HepG2 (cell line): ENCODE measurements around the gene DOK7. TPM values are rescaled to one million over a fixed set of nuclear protein-coding genes. Genes with fewer than 3 reads are reported as not detected.

Experiments
- GPBP1L1 ChIP-seq: sonication (generic); formaldehyde crosslinking; IDR thresholded peaks from 2 replicates; pipeline ENCODE4 v1.5.0; 2020; ENCODE audit warnings: mild to moderate bottlenecking, missing genetic modification reagents
- HIVEP1 ChIP-seq: sonication (generic); formaldehyde crosslinking; IDR thresholded peaks from 2 replicates; pipeline ENCODE4 v1.4.0; 2020; ENCODE audit warnings: mild to moderate bottlenecking, missing genetic modification reagents
- NBN ChIP-seq: fragments of 450-650 bp; conservative IDR thresholded peaks from 2 replicates; pipeline ENCODE4 v1.6.1; 2017
- NR2C2 ChIP-seq: sonication (generic); formaldehyde crosslinking; IDR thresholded peaks from 2 replicates; pipeline ENCODE4 v1.4.0; 2020; ENCODE audit warnings: missing genetic modification reagents, mild to moderate bottlenecking, moderate library complexity, borderline replicate concordance
- RBM22 ChIP-seq: fragments of 200-400 bp; formaldehyde crosslinking; optimal IDR thresholded peaks from 2 replicates; pipeline ENCODE3; 2017; ENCODE audit warnings: mild to moderate bottlenecking, low read length, moderate library complexity
- RCOR2 ChIP-seq: IDR thresholded peaks from 2 replicates; pipeline ENCODE4 v1.6.1; 2016; ENCODE audit warnings: missing biosample characterization, missing genetic modification reagents
- TEAD3 ChIP-seq: optimal IDR thresholded peaks from 2 replicates; pipeline ENCODE3; 2016; ENCODE audit warnings: borderline replicate concordance
- ZFP91 ChIP-seq: sonication (generic); formaldehyde crosslinking; IDR thresholded peaks from 2 replicates; pipeline ENCODE4 v1.9.0; 2022; ENCODE audit warnings: missing genetic modification reagents, mild to moderate bottlenecking, borderline replicate concordance
- ZNF160 ChIP-seq: sonication (generic); formaldehyde crosslinking; IDR thresholded peaks from 2 replicates; pipeline ENCODE4 v1.8.0; 2022; ENCODE audit warnings: mild to moderate bottlenecking, inconsistent platforms, missing genetic modification reagents
- ZNF766 ChIP-seq: sonication (generic); formaldehyde crosslinking; IDR thresholded peaks from 2 replicates; pipeline ENCODE4 v1.5.0; 2020; ENCODE audit warnings: missing genetic modification reagents, borderline replicate concordance
- polyA plus RNA-seq, 8 experiments: library from polyadenylated mRNA; depleted of rRNA in 3 of 8; stranded (reverse) in 7 of 8; unstranded in 1 of 8; fragments of >200 nt; fragmentation: Illumina TruSeq in 4 of 8; extraction: Trizol in 4 of 8; gene quantifications; 2 replicates each; pipeline versions ENCODE4 v1.2.1 to v1.2.3, GENCODE V29; 2011 to 2016; ENCODE audit warnings: low read depth in 4 of 8, missing spikeins in 1 of 8, mixed read lengths in 1 of 8; ENCODE audit not compliant: insufficient read depth in 1 of 8
- total RNA-seq, 5 experiments: library from RNA; depleted of rRNA; stranded (reverse); fragments of >200 nt; fragmentation: Illumina TruSeq; extraction: Trizol; gene quantifications; 2 replicates each; pipeline ENCODE4 v1.2.3, GENCODE V29; 2016; ENCODE audit warnings: low read depth in 1 of 5
- TF ChIP-seq, protein P1 (sequence below): sonication (generic); formaldehyde crosslinking; IDR thresholded peaks from 2 replicates; pipeline ENCODE4 v1.5.1; 2020; ENCODE audit warnings: mild to moderate bottlenecking, missing genetic modification reagents, moderate library complexity
- TF ChIP-seq, protein P2 (sequence below): sonication (generic); formaldehyde crosslinking; IDR thresholded peaks from 2 replicates; pipeline ENCODE4 v1.4.0; 2020; ENCODE audit warnings: missing genetic modification reagents
- TF ChIP-seq, protein P3 (sequence below): IDR thresholded peaks from 2 replicates; pipeline ENCODE4 v1.6.1; 2018; ENCODE audit warnings: missing genetic modification reagents

DOK7 gene
- total and polyA plus RNA-seq, 2 of the 13 experiments (the other 11 are each of a cell fraction or from before 2014, with no cell fraction given), result 0.03 to 0.07 TPM

DNA sequence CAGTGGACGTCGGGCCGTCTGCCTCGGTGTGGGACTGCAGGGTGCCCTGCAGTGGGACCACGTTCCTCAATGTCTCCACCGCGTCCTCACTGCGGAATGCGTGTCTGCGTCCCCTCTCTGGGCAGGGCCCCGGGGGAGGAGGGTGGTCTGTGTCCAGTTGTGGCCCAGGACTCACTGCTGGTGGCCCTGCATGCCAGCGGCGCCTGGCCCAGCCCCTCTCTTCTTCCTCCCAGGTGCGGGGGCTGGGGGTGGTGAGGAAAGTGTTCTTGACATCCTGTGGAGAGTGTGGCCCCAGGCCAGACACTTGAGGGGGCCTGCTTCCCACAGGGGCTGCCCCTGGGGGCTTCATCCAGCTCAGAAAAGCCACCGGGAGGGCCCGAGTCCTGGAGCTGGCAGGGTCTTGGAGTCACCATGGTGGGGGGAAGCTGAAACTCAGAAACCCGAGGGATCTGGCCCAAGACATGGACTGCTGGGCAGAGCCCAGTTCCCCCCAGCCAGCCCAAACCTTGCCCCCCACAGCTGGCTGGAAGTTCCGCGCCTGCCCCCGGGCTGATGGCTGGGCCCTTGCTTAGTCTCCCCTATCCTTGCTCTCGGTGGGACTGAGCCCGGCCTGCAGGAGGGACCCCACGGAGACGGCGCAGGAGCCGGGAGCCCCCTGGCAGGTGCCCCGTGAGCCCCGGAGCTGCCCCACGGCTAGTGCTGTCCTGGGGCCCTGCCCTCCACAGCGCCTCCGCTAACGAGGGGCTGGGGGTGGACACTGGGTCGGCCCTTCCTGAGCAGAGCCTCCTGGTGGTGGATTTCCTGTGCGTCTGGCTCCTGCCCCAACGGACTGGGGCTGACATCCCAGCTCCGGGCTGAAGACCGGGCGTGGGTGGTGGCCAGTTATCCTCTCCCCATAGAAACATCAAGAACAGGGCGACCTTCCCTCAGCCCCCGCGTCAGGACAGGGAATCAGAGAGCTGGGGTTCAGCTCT lies 2.9 kb downstream of the DOK7 start (continued):
- TF ChIP-seq NR2C2 (CRISPR knock-in tag) (no peak), ZFP91 (CRISPR knock-in tag) (0 out of 2 replicates have a peak, but pooled peaks have one; percentile 18), ZNF160 (no peak), ZNF766 (no peak), RBM22 (no peak), NBN (no peak), HIVEP1 (no peak), RCOR2 (no peak), GPBP1L1 (no peak), TEAD3 (CRISPR knock-in tag) (no peak)
- TF ChIP-seq, protein P1, sequence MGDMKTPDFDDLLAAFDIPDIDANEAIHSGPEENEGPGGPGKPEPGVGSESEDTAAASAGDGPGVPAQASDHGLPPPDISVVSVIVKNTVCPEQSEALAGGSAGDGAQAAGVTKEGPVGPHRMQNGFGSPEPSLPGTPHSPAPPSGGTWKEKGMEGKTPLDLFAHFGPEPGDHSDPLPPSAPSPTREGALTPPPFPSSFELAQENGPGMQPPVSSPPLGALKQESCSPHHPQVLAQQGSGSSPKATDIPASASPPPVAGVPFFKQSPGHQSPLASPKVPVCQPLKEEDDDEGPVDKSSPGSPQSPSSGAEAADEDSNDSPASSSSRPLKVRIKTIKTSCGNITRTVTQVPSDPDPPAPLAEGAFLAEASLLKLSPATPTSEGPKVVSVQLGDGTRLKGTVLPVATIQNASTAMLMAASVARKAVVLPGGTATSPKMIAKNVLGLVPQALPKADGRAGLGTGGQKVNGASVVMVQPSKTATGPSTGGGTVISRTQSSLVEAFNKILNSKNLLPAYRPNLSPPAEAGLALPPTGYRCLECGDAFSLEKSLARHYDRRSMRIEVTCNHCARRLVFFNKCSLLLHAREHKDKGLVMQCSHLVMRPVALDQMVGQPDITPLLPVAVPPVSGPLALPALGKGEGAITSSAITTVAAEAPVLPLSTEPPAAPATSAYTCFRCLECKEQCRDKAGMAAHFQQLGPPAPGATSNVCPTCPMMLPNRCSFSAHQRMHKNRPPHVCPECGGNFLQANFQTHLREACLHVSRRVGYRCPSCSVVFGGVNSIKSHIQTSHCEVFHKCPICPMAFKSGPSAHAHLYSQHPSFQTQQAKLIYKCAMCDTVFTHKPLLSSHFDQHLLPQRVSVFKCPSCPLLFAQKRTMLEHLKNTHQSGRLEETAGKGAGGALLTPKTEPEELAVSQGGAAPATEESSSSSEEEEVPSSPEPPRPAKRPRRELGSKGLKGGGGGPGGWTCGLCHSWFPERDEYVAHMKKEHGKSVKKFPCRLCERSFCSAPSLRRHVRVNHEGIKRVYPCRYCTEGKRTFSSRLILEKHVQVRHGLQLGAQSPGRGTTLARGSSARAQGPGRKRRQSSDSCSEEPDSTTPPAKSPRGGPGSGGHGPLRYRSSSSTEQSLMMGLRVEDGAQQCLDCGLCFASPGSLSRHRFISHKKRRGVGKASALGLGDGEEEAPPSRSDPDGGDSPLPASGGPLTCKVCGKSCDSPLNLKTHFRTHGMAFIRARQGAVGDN (CRISPR knock-in tag), result peak; percentile 40; the same call in 1 of the 2 replicates
- TF ChIP-seq, protein P2, sequence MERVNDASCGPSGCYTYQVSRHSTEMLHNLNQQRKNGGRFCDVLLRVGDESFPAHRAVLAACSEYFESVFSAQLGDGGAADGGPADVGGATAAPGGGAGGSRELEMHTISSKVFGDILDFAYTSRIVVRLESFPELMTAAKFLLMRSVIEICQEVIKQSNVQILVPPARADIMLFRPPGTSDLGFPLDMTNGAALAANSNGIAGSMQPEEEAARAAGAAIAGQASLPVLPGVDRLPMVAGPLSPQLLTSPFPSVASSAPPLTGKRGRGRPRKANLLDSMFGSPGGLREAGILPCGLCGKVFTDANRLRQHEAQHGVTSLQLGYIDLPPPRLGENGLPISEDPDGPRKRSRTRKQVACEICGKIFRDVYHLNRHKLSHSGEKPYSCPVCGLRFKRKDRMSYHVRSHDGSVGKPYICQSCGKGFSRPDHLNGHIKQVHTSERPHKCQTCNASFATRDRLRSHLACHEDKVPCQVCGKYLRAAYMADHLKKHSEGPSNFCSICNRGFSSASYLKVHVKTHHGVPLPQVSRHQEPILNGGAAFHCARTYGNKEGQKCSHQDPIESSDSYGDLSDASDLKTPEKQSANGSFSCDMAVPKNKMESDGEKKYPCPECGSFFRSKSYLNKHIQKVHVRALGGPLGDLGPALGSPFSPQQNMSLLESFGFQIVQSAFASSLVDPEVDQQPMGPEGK (CRISPR knock-in tag), result peak; percentile 62
- TF ChIP-seq, protein P3, sequence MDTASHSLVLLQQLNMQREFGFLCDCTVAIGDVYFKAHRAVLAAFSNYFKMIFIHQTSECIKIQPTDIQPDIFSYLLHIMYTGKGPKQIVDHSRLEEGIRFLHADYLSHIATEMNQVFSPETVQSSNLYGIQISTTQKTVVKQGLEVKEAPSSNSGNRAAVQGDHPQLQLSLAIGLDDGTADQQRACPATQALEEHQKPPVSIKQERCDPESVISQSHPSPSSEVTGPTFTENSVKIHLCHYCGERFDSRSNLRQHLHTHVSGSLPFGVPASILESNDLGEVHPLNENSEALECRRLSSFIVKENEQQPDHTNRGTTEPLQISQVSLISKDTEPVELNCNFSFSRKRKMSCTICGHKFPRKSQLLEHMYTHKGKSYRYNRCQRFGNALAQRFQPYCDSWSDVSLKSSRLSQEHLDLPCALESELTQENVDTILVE, result no peak
